Activated naive CD4-positive, alpha-beta T cell treated with Interleukin-2 at 50 U/mL for 16 hours (primary cell): Measurements from ENCODE around the gene PNPLA2.

Source experiments
- DNase-seq: peaks from one replicate; pipeline ENCODE4 v3.0.0-alpha.2; 2020

Gene PNPLA2

DNA sequence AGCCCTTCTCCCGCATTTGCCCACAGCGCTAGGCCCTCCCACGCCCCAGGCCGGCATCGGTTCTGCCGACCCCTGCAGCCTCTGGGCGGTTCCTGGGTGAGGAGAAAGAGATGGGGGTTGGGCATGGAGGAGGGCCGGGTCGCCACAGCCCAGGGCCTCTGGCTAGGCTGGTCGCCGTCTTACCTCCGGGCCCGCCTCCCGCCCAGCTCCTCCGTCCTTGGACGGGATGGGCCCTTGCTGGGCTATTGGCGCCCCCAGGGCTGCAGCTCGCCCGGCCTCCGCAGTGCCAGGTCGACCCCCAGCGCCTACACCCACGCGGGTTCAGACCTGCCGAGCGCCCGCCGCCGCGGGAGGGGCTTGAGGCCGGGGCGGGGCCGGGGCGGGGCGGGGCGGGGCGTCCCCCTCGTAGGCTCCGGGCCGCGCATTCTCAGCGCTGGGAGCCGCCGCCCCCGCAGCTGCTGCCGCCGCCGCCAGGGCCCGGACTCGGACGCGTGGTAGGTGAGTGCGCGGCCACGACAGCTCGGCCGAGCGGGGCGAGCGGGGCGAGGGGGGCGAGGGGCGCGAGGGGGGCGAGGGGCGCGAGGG is 13.9 kb downstream of the PNPLA2 start, which contains the start of gene CD151:
Gene CD151, plus strand, starts transcription at position 424 of the 585 bp plus-strand sequence. CDS start 3,118 bp downstream, outside the sequence.
- DNase-seq = peak; percentile 48

DNA sequence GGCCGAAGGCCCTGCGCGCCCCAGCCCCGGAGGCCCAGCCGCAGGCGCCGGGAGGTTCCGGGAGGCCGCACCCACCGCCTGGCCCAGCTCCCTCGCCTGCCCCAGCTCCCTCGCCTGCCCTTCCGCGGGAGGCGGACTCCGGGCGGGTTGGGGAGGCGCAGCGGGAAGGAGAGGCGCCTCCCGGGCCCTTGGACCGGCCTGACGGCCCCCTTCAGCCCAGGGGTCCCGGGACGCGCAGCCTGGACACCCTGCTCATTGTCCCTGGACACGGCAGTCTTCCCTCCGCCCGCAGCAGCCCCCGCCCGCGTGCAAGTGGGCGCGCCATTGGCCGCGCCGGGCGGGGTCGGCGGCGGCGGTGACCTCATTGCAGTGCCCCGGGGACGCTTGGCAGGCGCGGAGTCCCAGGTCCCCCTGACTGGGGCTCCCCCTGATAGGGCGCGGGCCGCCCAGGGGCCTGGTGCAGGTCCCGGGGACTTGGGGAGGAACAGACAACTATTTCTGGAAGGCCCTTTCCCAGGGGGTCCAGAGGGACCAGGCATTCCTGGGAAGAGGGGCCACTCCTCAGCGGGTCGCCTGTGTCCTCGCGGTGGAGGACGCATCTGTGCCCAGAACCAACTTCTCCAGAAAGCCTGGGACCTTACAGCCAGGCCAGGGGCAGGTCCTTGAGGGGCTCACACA is 14.5 kb downstream of the PNPLA2 start:
- DNase-seq = peak; percentile 36

DNA sequence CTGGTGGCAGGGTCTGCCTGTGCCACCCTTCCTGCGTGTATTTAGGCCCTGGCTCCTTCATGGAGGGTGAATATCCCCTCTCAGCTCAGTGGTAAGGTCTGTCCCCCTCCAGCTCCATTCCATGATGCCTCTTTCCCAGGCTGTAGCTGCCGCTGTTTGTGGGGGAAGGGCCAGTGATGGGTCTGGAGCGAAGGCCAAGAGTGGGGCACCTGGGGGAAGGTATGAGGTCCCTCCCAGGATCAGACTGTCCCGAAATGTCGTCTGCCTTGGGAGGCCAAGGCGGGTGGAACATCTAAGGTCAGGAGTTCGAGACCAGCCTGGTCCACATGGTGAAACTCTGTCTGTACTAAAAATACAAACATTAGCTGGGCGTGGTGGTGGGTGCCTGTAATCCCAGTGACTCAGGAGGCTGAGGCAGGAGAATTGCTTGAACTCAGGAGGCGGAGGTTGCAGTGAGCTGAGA is 15.2 kb downstream of the PNPLA2 start:
- DNase-seq = no peak

DNA sequence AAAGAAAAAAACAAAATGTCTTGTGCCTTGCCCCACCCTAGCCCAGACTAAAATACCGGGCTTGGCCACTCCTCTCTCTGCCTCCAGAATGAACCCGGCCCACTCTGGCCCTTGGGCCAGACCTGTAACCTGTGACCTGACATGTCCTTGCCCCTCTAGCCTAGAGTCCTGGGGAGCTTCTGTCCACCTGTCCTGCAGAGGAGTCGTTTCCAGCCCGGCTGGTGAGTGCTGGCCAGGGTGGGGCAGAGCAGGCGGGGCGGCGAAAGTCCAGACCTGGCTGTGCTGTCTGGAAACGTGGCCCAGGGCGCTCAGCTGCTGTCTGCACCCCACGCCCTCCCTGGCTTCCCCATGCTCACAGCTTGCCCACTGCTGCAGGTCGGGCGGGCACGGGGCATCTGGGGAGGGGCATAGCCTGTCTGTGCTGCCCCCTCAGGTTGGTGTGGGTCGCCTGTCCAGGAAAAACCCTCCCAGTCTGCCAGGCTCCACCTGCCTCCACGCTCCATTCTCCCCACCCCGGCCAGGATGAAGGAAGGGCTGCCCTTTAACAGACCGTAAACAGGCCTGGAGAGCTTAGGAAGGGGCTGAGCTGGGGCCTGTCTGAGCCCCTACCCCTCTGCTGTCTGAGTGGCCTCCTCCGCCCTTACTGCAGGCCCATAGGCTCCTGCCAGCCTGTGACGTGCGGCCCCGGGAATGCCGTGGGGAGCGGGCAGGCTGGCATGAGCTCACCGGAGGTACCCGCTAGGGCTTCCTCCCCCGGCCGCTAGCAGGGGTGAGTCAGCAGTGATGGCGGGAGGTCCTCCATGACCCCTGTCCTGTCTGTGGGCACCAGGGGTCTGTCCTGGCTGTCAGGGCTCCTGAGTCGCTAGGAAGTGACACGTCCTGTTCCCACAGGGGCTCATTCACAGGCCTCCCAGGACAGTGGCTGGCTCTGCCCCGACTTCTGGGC is 15.9 kb downstream of the PNPLA2 start:
- DNase-seq = no peak

DNA sequence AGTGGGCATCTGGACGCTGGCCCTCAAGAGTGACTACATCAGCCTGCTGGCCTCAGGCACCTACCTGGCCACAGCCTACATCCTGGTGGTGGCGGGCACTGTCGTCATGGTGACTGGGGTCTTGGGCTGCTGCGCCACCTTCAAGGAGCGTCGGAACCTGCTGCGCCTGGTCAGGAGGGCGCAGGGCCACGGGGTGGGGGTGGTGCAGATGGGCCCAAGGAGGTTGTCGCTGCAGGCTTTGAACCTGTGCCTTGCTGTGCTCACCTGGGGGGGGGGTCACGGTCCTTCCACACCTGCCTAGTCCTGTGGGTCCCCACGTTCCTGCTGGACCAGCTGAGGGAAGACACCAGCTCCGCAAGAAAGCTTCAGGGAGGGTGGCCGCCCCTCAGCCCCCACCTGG is 17.6 kb downstream of the PNPLA2 start:
- no peak for DNase-seq

DNA sequence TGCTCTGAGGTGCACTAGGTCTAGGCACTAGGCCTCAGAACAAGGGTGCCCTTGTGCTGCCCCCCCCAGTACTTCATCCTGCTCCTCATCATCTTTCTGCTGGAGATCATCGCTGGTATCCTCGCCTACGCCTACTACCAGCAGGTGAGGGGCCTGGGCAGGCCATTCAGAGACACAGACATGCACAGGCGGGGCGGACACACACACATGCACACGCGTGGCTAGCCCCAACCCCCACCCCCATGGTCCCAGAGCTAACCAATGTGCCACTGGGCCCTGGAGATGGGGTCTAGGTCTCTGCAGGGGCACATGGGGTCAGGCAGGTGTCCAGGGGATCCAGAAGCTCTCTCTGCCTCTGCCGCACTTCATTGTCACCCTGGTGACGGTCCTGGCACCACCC is 18.0 kb downstream of the PNPLA2 start:
- no peak for DNase-seq

DNA sequence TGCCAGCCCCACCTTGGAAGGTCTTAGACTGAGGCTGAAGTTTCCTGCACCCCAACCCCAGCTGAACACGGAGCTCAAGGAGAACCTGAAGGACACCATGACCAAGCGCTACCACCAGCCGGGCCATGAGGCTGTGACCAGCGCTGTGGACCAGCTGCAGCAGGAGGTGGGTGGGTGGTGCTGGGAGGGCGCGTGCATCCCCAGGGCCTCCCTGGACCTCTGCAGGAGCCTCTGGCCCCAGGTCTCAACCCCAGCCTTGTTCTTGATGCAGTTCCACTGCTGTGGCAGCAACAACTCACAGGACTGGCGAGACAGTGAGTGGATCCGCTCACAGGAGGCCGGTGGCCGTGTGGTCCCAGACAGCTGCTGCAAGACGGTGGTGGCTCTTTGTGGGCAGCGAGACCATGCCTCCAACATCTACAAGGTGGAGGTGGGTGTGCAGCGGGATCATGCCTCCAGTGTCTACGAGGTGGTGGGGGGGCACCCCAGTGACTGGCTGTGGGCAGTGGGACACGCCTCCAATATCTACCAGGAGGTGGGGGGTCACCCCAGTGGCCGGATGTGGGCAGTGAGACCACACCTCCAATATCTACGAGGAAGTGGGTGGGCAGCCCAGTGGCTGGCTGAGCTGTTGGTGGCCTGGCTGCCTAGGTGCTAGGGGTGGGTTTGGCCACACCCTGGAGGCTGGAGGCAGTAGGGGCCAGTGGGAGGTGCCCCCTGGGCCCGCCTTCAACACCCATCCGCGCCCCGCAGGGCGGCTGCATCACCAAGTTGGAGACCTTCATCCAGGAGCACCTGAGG is 18.7 kb downstream of the PNPLA2 start:
- DNase-seq = no peak

DNA sequence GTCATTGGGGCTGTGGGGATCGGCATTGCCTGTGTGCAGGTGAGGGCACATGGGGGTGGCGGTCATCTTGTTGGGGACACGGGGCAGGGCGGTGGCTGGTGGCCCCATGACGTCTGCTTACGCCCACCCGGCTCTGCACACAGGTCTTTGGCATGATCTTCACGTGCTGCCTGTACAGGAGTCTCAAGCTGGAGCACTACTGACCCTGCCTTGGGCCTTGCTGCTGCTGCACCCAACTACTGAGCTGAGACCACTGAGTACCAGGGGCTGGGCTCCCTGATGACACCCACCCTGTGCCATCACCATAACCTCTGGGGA is 19.2 kb downstream of the PNPLA2 start:
- no peak for DNase-seq

DNA sequence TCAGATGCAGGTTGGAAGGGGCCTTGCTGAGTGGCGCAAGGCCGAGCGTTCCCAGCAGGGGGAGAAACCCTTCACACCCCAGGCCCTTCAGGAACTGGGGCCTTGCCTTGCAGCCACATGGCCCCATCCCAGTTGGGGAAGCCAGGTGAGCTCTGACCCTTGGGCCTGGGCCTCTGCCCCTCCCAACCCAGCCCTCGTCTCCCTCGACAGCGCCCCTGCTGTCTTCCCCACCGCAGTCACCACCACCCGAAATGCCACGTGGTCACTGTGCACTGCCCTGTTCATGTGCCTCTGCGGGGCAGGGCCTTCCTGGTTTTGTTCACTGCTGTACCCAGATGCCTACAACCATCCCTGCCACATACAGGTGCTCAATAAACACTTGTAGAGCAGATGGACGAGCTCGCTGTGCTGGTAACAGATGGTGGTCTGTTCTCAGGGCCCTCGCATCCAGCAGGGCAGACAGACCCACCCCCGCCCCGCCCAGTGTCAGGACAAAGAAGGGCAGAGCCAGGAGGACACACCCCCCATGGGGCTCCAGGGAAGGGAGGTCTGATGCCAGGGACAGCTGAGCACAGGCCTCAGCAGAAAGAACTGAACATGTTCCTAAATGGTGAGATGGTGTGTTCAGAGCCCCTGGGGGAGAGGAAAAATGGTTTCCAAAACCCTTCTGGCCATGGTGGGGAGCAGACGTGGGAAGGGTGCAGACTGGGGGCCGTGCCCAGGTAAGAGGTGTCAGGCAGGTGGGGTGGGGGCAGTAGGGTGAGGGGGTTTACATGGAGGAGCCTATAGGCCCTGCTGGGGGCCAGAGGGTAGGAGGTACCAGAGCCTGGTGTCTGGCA is 19.9 kb downstream of the PNPLA2 start:
- no peak for DNase-seq

DNA sequence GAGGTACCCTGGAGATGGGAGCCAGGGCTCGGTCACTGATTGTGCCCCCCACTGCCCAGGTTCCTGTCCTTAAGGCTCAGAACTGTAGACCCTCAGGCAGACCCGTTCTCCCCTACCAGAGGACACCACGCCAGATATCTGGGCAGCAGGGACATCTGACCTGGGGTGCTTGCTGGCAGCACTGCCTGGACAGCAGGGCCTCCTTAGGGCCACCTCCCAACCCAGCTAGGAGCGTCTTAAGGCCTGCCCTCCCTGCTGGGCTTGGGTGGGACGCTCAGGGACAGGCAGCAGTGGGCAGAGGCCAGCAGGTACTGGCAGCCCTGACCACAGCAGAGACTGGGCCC is 20.5 kb downstream of the PNPLA2 start:
- no peak for DNase-seq

DNA sequence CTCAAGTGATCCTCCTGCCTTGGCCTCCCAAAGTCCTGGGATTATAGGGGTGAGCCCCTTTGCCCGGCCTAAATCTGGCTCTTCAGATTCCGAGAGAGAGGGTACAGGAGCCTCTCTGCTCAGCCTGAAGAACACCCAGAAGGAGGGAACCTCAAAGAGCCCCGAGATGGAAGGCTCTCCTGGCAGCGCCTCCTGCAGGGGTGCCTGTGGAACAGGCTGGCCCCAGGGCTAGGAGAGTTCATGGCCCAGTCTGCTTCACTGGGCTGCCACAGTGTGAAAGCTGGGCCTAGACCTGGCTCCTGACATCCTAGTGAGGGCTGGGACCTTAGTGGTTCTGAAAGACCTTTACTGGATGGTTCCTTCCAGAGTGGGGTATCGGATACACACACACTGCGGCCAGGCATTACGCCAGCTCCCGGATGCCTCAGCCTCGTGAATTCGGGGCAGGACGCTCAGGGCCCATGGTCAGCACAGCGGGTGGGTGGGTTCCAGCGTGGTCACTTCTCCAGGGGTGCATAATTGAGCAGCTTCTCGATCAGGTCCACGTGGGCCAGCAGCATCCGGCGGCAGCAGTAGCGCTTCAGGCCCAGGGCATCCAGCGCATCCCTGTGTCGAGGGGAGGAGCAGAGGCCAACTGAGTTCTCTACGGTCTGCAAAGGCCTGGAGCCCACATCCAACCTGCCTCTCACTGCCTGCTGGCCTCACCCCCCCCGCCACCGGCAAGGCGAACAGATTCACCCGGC is 21.3 kb downstream of the PNPLA2 start:
- DNase-seq = no peak

DNA sequence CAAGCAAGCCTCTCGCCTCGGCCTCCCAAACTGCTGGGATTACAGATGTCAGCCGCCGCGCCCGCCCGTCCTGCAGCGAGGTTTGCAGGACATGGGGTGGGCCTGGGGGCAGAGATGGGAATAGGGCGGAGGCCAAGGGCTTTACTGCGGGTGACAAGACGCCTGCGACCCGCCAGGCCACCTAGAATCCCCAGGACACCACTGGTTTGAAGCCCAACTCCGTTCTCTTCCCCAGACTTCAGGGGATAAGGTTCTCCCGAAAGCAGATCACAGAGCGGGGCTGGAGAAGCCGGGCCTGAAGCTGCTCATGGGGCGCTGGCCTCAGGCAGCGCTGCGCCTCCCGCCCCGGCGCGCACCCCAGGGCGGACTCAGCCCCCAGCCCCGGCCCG is 23.3 kb downstream of the PNPLA2 start:
- no peak for DNase-seq

DNA sequence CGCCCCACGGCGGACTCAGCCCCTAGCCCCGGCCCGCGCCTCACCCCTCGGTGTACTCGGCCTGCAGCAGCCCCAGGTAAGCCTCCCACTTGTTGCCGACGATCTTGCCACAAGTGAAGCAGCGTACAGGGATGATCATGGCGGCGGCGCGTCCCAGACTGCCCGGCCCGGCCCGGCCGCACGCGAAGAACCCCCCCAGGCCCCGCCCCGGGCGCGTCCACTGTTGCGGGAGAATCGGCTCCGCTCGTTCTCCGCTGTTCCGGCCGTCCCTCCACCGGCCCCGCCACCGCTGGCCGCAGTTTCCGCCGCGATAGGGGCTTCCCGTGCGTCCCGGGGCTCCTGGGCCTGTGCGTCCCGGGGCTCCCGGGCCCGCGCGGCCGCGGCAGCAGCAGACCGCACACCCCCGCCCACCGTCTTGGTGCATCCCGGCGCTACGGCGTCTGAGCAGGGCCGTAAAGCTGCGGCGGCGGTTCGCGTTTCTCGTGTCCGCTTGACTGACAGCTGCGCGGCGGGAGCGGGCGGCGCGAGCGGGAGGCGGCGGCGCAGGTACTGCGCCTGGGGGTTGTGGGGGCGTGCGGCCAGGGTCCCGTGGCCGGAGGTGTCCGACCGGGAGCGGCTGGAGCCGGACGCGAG is 23.8 kb downstream of the PNPLA2 start, which contains the start of the genes POLR2L and TSPAN4:
Gene POLR2L, minus strand, starts transcription at position 160 of the 633 bp plus-strand sequence. Its CDS starts 21 bp downstream, at position 139.
Gene TSPAN4, plus strand, starts transcription at position 483 of the 633 bp plus-strand sequence. CDS start 7,453 bp downstream, outside the sequence.
- DNase-seq = peak; percentile 90

DNA sequence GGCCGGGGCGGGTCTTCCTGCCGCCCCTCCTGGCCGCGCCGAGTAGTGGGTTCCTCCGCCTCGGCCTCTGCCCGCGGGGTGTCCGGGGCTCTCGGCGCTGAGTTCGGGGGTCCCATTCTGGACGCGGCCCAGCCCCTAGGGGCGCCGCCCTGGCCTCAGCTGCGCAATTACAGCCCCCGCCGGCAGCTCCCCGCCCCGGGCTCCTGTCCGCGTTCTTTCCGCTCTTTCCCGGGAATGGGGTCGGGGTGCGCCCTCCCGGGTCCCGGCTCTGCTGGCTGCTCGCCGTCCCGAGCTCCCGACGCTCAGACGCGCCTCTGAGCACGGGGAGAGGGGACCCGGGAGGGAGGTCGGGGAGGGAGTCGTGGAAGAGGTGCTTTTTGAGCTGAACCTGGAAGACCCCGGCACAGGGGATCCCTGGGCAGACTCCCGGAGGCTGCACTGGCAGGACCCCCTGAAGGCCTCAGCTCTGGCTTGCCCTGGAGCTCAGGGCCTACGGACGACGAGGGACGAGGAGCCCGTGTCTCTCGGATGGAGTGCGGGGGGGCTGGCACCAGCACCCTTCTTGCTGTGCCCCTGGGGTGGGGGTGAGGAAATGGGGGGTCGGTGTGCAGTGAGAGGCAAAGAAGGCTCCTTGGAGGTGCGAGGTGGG is 24.5 kb downstream of the PNPLA2 start:
- no peak for DNase-seq

DNA sequence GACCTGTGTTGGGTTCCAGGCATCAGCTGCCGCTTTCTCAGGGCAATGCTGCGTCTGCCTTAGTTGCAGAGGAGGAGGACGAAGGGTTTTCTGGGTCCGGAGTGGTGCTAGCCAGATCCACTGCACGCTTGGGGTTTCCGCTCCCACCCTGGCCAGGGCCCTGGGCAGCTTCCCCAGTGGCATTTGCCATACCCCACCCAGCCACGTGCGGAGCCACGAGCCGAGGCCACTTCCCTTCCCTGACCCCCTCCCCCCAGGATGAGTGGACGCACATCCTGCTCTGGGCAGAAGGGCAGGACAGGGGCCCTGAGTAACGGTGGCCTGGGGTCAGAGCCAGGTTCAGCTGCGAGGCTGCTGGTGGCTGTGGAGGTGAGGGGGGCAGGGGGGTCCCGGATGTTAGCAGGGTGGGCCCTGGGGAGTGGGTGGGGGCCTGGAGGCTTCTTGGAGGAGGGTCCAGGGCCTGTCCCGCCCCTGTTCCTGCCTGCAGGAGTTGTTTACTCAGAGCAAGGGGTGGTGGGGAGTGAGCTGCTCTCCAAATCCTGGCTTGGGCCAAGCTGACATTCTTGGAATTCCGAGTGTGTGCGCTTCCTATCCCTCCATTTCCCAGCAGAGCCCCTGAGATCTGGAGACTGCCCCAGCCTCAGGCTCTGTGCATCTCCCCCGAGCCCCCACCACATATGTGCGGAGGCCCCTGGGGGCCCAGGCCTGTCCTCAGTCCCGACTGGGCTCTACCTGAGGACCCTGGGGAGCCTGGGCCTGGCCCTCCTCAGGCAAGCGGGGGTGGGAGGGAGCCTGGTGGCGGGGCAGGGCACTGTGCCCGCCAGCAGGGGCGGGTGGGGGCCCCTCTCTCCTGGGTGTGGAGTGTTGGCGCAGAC is 25.3 kb downstream of the PNPLA2 start:
- DNase-seq = no peak

DNA sequence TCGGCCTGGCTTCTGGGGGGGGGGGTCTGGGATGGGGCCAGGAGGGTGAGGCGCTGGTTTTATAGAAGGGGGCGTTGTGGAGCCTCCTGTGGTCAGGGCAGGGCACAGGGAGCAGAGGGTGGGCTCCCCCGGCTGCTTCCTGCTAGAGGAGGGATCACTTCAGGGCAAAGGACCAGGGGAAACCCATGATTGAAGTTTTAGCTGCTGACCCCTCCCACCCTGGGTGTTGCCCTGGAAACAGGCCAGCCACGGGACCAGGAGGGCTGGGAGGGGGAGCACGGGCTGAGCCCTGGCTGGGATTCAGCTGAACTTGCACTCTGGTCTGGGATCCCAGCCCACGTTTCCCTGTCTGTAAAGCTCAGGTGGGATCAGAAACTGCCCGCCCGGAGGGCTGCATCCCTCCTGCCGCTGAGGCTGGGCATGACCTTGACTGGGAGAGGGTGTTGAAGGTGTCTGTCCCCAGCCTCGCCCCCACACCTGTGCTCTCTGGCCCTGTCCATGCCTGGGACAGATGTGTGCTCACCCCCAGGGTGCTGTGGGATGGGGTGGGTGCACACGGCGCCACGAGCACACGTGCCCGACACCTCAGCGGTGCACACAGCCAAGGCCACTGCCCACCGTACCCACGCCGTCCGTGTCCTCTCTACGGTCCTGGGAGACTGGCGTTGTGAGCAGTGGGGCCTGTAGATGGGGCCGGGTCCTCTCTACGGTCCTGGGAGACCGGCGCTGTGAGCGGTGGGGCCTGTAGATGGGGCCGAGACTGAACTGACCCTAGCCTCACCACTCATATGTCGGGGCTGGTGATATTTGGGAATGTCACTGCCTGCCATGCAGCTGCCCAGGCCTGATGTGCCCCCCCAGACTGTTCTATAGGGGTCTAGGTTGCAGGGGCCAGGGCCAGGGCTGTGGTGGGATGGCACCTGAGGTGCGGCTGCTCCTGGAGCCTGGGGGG is 26.3 kb downstream of the PNPLA2 start:
- DNase-seq = no peak

DNA sequence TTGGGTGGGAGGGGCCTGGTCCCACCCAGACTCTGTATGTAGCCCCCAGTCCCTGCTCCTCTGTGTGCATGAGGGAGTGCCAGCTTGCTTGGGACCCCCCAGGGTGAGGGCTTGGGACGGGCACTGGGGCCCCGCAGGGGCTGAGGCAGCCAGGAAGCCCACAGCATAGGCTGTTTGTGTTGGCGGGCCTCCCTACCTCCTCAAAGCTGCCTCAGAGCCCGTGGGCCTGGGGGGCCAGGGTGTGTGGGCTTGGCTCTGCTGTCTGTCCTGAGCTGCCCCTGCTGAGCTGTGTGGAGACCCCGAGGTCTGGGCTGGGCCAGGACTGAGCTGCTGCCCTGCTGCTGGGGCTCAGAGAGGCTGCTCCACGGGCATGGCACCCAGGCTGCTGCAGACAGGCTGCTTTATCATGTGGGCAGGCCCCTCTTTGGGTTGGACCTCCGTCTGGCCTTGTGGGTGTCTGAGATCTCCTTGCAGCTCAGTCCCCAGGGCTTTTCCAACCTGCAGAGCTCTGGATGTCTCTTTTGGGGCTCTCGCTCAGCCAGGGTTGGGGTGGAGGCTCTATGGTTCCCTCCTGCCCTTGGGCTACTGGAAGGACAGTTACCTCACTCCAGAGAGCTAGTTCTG is 27.3 kb downstream of the PNPLA2 start:
- no peak for DNase-seq
